ENCODE measurements around the gene SULT1C2.

DNA sequence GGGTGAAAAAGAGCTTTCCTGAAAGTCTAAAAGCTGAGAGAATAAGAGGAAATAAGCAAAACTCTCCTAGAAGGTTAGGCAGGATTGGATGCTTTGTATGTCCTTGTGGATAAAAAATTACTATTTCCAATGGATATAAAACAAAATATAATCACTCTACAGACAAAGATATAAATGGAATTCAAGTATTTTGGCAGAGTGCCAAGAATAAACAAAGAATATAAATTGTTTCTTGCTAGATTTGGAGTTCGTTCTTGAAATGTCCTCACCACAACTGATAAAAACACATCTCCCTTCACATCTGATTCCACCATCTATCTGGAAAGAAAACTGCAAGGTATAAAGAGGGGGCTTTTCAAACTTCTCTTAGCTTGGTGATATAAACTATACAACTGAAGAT, 35.6 kb upstream of the SULT1C2 start:
- TF ChIP-seq EZH2phosphoT487 (IDR thresholded peaks at IDR 0.05; ENCODE audit: borderline replicate concordance, low read length): no peak
- TF ChIP-seq, protein P1, sequence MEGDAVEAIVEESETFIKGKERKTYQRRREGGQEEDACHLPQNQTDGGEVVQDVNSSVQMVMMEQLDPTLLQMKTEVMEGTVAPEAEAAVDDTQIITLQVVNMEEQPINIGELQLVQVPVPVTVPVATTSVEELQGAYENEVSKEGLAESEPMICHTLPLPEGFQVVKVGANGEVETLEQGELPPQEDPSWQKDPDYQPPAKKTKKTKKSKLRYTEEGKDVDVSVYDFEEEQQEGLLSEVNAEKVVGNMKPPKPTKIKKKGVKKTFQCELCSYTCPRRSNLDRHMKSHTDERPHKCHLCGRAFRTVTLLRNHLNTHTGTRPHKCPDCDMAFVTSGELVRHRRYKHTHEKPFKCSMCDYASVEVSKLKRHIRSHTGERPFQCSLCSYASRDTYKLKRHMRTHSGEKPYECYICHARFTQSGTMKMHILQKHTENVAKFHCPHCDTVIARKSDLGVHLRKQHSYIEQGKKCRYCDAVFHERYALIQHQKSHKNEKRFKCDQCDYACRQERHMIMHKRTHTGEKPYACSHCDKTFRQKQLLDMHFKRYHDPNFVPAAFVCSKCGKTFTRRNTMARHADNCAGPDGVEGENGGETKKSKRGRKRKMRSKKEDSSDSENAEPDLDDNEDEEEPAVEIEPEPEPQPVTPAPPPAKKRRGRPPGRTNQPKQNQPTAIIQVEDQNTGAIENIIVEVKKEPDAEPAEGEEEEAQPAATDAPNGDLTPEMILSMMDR (IDR thresholded peaks at IDR 0.05; ENCODE audit: low read depth, low read length, poor library complexity, severe bottlenecking): no peak
